GM18858 (cell line): ENCODE data around the gene FOXP1.
A peak's percentile ranks its signal among the peaks of the same experiment; 100 is the strongest.
"Not testable (repeated sequence)": the region's sequence is repeated elsewhere in the genome, so short reads cannot be mapped to it uniquely, and the experiment has no call there.

ENCODE experiments used
- ATAC-seq: cut with Tn5 transposase; IDR thresholded peaks from one replicate; pipeline ENCODE4 v1.9.1; 2021; ENCODE audit not compliant: unreplicated experiment

The FOXP1 gene

GRCh38 chr3:71029770-71030169 is 553.8 kb downstream of the FOXP1 start:
- no peak for ATAC-seq

DNA sequence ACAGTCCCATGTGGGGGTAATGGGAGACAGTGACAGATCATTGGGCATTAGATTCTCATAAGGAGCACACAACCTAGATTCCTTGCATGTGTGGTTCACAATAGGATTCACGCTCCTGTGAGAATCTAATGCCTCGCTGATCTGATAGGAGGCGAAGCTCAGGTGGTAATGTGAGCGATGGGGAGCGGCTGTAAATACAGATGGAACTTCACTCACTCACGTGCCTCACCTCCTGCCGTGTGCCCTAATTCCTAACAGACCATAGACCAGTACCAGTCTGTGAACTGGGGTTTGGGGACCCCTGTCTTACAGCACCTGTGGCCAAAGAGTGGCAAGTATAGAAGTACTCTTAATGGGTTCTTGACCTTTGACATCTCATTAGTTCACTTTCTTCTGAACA is 554.7 kb downstream of the FOXP1 start:
- no peak for ATAC-seq

- no peak for ATAC-seq
These were observed 555.3 kb downstream of the FOXP1 start for GRCh38 chr3:71028184-71028583.

DNA sequence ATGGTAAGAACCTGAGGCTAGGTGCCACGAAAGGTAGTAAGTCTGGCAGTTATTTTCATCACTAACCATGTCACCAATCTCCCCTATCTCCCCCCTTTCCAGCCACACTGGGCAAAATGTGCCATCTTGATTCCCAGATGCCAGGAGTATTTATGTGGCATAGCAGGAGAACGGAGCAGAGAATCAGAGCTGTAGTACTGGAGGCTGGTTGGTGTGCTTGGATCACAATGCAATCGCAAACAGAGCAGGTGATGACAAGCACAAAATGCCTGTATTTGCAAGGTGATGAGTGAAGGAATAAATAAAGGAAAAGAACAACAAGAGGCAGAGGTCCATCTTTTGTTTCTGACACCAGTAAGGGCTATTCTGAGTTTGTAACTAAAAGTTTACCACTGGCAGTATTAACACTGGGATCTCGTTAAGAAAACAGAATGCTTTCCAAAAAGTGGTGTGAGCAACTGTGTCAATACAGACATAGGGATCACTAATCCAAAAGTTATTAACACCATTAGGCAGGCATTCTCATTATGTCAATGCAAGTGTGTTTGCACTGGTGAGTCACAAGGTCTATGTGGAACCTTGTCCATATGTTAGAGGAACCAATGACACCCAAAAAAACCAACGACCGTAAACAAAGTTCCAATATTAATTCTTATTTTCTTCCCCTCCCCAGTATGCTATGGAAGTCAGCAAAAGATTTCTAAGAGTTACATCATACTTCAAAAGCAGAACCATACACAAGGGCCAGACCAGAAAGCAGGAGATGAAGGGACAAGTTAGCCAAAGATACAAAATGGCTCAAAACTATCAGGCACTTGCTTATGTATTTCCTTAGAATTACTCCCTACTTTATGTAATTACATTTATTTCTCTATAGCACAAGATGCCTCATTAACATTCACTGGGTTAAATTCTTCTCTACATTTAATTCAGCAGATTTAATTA is 556.6 kb downstream of the FOXP1 start:
- ATAC-seq = no peak

DNA sequence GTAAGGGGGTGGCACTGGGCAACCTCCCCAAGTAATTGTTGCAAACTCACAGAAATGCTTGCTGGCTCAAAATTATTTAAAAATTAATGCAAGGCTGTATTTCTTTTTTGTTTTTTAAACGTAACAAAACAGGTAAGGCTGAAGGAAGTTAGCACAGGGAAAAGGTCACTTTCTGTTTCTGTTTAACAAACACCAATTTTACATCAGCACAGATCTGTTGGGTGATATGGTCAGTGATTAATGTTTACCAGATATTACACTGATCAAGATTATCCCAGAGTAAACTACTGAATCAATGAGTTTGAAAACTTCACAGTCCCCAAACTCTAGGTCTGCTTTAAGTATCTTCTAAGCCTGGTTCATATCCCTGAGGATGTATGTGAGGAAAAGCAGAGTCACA is 558.0 kb downstream of the FOXP1 start:
- ATAC-seq = no peak

DNA sequence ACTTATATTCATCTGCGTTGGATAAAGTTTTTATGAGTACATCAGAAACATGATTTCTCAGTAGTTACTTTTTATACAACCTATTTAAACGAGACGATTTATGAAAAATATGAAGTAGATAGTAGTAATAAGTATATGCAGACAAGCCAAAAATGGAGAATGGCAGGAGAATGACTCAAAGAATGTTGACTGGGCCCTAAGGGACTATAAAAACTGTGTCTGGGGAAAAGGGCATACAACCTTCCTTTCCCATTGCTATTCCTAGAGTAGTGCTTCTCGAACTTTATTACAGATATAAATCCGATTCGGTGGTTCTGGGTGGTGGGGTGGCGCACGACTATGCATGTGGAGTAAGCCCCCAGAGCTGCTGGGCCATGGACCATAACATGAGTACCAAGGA is 558.5 kb downstream of the FOXP1 start:
- no peak for ATAC-seq

- ATAC-seq = no peak
These were observed 560.8 kb downstream of the FOXP1 start for GRCh38 chr3:71022551-71023335.

GRCh38 chr3:71018799-71019198 is 564.7 kb downstream of the FOXP1 start:
- no peak for ATAC-seq

GRCh38 chr3:71016178-71016845 is 567.2 kb downstream of the FOXP1 start:
- ATAC-seq = no peak

DNA sequence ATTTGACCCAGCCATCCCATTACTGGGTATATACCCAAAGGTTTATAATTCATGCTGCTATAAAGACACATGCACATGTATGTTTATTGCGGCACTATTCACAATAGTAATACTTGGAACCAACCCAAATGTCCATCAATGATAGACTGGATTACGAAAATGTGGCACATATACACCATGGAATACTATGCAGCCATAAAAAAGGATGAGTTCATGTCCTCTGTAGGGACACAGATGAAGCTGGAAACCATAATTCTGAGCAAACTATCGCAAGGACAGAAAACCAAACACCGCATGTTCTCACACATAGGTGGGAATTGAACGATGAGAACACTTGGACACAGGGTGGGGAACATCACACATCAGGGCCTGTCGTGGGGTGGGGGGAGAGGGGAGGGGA is 568.9 kb downstream of the FOXP1 start:
- not testable (repeated sequence) for ATAC-seq

DNA sequence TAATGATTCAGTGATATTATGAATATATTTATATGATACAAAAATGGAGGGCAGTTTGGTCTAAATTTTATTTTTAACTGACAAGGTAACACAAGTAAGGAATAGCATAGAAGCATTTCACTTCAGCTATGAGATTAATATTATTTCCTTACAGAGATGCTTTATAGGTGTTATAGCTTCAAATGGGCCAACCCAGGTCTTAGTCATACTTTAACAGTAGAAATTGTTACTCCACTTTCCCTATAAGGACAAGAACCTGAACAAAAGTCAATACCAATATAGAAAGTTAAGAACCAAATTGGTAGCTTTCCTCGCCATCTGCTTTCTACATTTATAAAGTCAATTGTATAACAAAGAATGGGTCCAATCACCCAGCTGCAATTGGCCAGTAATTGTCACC is 570.6 kb downstream of the FOXP1 start:
- ATAC-seq = no peak

DNA sequence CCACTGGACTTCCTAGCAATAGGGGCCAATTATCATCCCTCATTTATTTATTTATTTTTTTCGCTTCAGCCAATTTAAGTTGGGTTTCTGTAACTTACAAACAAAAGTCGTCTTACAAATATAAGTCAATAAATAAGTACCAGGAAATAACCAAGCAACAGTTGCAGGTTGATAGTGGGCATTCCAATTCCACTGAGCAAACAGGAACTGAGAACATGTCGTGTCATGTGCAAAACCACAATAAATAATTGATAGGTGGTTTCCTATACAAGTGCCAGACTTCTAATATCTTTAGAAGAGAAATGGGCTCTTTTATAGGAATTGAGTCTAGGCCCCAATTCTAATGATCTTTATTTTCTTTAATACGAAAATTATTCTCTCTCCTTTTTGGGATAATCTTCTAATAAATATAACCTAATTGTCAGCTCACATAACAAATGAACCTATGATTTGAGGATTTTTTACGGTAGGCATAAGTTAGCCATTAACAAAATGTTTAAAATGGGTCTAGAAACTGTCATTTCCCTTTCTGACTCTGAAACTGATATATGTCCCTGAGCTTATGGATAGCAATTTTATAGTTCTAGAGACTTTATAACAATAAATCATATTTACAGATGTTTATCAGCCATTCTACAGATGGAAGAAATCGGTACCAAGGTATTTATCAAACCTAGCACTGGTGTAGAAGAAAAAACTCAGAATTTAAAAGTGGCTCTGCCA is 571.8 kb downstream of the FOXP1 start:
- peak; percentile 76 for ATAC-seq

GRCh38 chr3:71010726-71011455 is 572.6 kb downstream of the FOXP1 start:
- peak; percentile 41 for ATAC-seq

- no peak for ATAC-seq
These were observed 575.1 kb downstream of the FOXP1 start for GRCh38 chr3:71008350-71008935.

GRCh38 chr3:71006810-71007785 is 576.4 kb downstream of the FOXP1 start:
- ATAC-seq = peak; percentile 39

GRCh38 chr3:71005702-71006321 is 577.7 kb downstream of the FOXP1 start:
- ATAC-seq = no peak

DNA sequence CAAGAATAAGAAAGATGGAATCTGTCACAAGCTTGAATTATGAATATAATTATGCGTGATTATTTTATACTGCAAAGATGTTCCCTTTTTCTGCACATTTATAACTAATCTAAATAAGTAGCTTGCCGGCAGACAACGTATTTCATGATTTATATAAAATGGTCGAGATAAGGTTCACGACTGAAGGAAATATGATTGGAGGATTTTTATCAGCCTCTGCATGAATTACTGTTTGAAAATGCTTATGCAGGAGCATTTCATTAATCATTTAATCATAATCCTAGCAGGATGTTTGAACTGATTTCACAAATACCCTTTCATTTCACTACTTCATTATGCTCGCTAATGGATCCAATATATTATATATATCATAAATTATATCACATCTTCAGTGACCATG is 580.0 kb downstream of the FOXP1 start:
- ATAC-seq = no peak

DNA sequence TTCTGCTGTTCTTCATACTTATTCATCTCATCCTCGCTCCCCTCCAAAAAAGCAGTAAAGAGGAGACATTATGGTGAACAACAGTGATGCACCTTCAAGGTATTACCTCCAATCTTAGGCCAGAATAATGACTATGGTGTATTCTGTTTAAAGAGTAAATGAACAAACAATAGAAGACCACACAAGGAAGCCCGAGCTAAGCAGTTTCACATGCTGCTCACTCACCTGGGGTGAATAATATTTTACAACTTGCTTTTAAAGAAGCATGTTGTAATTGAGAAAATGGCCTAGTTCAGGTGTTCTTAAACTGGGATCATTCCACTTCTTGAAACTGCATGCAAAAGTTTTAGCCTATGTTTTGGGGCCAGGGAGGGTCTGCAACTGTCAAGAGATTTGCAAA is 581.2 kb downstream of the FOXP1 start:
- no peak for ATAC-seq
